ENCODE measurements around the gene LSM3. TPM values are rescaled to one million over a fixed set of nuclear protein-coding genes. Genes with fewer than 3 reads are reported as not detected.

LSM3 gene
- total RNA-seq, 6 experiments from 2014 or later: 15.5 to 21.1 (median 18.7) TPM

DNA sequence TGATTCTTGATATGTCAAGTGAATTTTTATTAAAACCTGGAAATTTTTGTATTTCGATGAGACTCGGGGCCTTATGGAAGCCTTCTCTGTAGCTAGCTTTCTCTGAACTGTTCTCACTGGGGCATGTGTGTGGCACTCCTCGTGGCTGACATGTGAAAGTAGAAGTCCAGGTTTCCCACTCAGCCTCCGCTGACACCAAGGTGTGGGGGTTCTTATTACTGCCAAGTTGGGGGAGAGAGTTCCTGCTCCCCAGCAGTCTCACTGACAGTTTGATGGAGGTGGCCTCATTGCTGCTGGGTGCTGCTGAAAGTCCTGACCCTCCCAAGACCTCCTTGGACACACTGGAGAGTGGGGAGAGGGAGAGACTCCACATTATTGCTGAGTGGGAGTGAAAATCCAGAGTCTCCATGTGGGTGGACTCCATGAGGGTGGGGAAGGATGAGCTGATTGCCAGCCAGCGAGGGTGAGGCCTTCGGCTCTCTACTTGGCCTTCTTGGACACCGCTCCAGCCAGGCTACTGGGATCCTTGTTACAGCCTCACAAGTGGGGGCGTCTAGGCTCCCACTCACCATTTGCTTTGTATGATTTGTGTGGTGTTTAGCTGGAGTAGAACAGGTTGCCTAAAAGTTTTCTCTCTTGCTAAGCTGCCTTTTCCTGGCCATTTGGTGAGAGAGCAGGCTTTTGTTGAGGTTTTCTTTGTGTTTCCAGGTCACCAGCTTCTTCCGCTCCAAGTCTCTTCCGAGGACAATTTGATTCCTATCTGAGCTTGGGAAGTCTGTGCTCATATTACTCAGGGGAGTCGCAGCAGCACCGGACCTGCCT lies 64.1 kb downstream of the LSM3 start:
- Mint-ChIP-seq H3K36me3 (ENCODE audit: low read depth) (no peaks in the 10 kb centered on the region; the same call in 1 of the 2 replicates), H3K4me1 (ENCODE audit: low read depth) (peaks cover 13% of the 10 kb centered on the region; the same call in 1 of the 2 replicates), H3K27me3 (ENCODE audit: insufficient read depth) (peaks cover 9% of the 10 kb centered on the region; the same call in 1 of the 2 replicates)

DNA sequence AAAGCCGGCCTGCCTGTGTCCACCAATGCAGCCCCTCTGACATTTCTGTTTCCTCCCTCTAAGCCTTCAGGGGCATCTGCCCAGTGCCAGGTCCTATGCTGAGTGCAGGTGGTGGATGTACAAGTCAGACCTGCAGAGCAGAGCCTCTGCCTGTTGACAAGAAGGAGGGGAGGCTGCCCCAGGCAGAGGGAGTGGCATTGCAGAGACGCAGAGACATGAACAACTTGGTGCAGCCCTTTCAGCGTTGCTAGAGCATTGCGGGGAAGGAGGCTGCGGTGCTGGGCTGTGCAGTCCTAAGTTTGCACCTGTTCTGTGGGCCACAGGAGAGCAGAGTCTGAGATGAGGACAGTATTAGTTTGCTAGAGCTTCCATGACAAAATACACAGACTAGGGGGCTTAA lies 65.2 kb downstream of the LSM3 start:
- no peaks in the 10 kb centered on the region for H3K9me3 Mint-ChIP-seq
- DNase-seq: no peak
- peaks cover 7% of the 10 kb centered on the region; the same call in 1 of the 2 replicates for H3K27me3 Mint-ChIP-seq (ENCODE audit: insufficient read depth)
- peaks cover 18% of the 10 kb centered on the region for H3K4me1 Mint-ChIP-seq (ENCODE audit: low read depth)
- TF ChIP-seq, protein P1, sequence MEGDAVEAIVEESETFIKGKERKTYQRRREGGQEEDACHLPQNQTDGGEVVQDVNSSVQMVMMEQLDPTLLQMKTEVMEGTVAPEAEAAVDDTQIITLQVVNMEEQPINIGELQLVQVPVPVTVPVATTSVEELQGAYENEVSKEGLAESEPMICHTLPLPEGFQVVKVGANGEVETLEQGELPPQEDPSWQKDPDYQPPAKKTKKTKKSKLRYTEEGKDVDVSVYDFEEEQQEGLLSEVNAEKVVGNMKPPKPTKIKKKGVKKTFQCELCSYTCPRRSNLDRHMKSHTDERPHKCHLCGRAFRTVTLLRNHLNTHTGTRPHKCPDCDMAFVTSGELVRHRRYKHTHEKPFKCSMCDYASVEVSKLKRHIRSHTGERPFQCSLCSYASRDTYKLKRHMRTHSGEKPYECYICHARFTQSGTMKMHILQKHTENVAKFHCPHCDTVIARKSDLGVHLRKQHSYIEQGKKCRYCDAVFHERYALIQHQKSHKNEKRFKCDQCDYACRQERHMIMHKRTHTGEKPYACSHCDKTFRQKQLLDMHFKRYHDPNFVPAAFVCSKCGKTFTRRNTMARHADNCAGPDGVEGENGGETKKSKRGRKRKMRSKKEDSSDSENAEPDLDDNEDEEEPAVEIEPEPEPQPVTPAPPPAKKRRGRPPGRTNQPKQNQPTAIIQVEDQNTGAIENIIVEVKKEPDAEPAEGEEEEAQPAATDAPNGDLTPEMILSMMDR (IDR thresholded peaks at IDR 0.05): no peak
- H3K27ac Mint-ChIP-seq: no peak overlapping the region
- no peak overlapping the region for H3K4me3 Mint-ChIP-seq
- H3K36me3 Mint-ChIP-seq (ENCODE audit: low read depth): no peaks in the 10 kb centered on the region; the same call in 1 of the 2 replicates

More for the DNA sequence above, 64.1 kb downstream of the LSM3 start:
- H3K9me3 Mint-ChIP-seq: no peaks in the 10 kb centered on the region
- DNase-seq: no peak
- no peak overlapping the region for H3K27ac Mint-ChIP-seq
- TF ChIP-seq, protein P1 (IDR thresholded peaks at IDR 0.05): no peak
- H3K4me3 Mint-ChIP-seq: no peak overlapping the region

DNA sequence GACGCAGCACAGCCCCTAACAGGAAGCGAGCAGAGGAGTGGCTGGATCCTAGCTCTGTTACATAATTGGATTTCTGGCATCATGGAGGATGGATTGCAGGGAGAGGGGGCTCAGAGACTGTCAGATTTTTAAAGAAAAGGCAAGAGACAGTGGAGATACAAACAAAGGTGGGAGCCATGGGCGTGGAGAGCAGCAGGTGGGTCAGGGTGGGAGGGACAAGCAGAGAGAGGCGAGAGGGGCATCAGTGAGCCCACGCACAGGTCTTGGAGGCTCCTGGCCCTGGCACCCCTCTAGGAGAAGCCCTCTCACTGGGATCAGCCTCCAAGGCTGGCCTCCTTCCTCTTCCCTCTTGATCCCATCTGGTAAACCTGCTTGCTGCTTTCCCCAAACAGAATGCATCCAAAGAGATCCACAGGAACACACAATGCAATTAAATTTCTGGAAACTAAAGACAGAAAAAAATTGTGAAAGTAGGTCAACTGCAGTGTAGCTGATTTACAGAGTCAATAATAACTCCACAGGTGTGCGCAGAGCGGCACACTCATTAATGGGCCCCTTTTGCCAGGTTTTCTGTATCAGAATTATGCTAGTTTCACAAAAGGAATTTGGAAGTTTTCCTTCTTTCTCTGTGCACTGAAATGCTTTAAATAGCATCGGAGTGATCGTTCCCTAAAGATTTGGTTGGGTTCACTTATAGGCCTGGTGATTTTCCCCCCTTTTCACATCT lies 66.1 kb downstream of the LSM3 start:
- no peaks in the 10 kb centered on the region for H3K9me3 Mint-ChIP-seq
- TF ChIP-seq, protein P1 (IDR thresholded peaks at IDR 0.05): no peak
- H3K27ac Mint-ChIP-seq: no peak overlapping the region
- H3K4me1 Mint-ChIP-seq (ENCODE audit: low read depth): peaks cover 27% of the 10 kb centered on the region
- H3K36me3 Mint-ChIP-seq (ENCODE audit: low read depth): no peaks in the 10 kb centered on the region; the same call in 1 of the 2 replicates
- no peak overlapping the region for H3K4me3 Mint-ChIP-seq
- peaks cover 7% of the 10 kb centered on the region; the same call in 1 of the 2 replicates for H3K27me3 Mint-ChIP-seq (ENCODE audit: insufficient read depth)
- DNase-seq: no peak

DNA sequence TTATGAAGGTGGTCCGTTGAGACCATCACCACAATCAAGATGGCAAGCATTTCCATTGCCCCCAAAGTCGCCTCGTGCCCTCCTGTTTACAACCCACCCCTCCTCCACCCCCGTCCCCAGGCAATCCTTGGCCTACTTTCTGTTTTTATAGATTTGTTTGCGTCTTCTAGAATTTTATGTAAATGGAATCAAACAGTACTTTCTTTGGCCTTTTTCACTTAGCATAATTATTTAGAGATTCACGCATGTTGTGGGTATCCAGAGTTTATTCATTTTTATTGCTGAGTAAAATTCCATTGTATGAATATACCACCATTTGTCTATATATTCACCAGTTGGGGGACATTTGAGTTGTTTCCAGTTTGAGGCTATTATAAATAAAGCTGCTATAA lies 66.6 kb downstream of the LSM3 start:
- TF ChIP-seq, protein P1 (IDR thresholded peaks at IDR 0.05): no peak
- Mint-ChIP-seq H3K36me3 (ENCODE audit: low read depth) (no peaks in the 10 kb centered on the region; the same call in 1 of the 2 replicates), H3K27ac (no peak overlapping the region), H3K27me3 (ENCODE audit: insufficient read depth) (peaks cover 7% of the 10 kb centered on the region; the same call in 1 of the 2 replicates), H3K4me3 (no peak overlapping the region), H3K4me1 (ENCODE audit: low read depth) (peaks cover 33% of the 10 kb centered on the region), H3K9me3 (no peaks in the 10 kb centered on the region)
- no peak for DNase-seq

DNA sequence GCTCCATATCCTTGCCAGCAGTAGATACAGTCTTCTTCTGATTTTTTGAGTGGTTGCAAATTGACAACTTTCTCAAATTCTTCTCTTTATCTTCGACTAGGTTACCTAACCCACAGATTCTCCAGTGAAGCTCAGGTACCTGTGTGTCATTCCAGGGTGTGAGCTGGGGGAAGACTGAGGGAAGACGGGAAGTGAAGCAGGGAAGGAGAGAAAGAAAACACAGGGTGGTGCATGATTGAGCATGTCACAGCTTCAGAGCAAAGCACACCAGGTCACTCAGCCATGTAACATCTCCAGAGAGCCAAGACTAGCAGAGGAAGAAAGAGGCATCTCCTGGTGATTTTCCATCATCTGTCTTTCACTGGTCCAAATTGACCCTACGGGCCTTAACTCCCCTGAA lies 67.2 kb downstream of the LSM3 start:
- H3K4me3 Mint-ChIP-seq: no peak overlapping the region
- H3K36me3 Mint-ChIP-seq (ENCODE audit: low read depth): peaks cover 2% of the 10 kb centered on the region; the same call in 1 of the 2 replicates
- H3K27me3 Mint-ChIP-seq (ENCODE audit: insufficient read depth): peaks cover 7% of the 10 kb centered on the region
- H3K27ac Mint-ChIP-seq: no peak overlapping the region
- DNase-seq: no peak
- peaks cover 37% of the 10 kb centered on the region for H3K4me1 Mint-ChIP-seq (ENCODE audit: low read depth)
- H3K9me3 Mint-ChIP-seq: no peaks in the 10 kb centered on the region
- TF ChIP-seq, protein P1 (IDR thresholded peaks at IDR 0.05): no peak

Data from HFFc6 (cell line).